ENCODE data around the gene XRCC5. TPM values are rescaled to one million over a fixed set of nuclear protein-coding genes. Genes with fewer than 3 reads are reported as not detected.

XRCC5 gene
- total and polyA plus RNA-seq, 2 of the 8 experiments (the other 6 are each of a cell fraction or from before 2014, with no cell fraction given) = 308 to 644 TPM

- H3K4me3 ChIP-seq (ENCODE audit: extremely low read depth in 1 of 4, insufficient read depth in 2 of 4, low read depth in 3 of 4, low read length in 4 of 4) = no peak overlapping the region
- H3K9ac ChIP-seq (replicated peaks in 1 of 4; ENCODE audit: extremely low read depth in 1 of 4, low read depth in 3 of 4, low read length in 3 of 4) = no peak overlapping the region
- TF ChIP-seq ATF2 (IDR thresholded peaks at IDR 0.05; ENCODE audit: low read length) (no peak), E2F6 (IDR thresholded peaks at IDR 0.05) (no peak), POLR2AphosphoS5 (IDR thresholded peaks at IDR 0.05; ENCODE audit: low read depth, low read length) (peak; percentile 18; the same call in 1 of the 2 replicates), TBP (IDR thresholded peaks at IDR 0.05; ENCODE audit: low read depth, low read length) (no peak), RAD21 (IDR thresholded peaks at IDR 0.05 in 1 of 2, conservative IDR thresholded peaks at IDR 0.05 in 1 of 2; ENCODE audit: low read depth in 2 of 2, low read length in 2 of 2) (no peak), SAP30 (IDR thresholded peaks at IDR 0.05; ENCODE audit: insufficient read depth, insufficient replicate concordance, low read length) (no peak), CREB1 (IDR thresholded peaks at IDR 0.05) (no peak)
- 94% methylated on average over 4 of the region's 4 CpGs; no CpG with 5 or more reads in 1 of the 2 experiments for WGBS, 2 experiments (ENCODE audit: extremely low coverage in 1 of 2, insufficient coverage in 1 of 2, insufficient read length in 1 of 2, insufficient replicate concordance in 2 of 2, low coverage in 1 of 2, low lambda C conversion rate in 2 of 2, missing lambda C conversion rate in 1 of 2)
- no peak overlapping the region for H2BK15ac ChIP-seq (ENCODE audit: low read length)
- ChIA-PET CTCF (ENCODE audit: partially characterized antibody) (interaction anchor here (0.8 to 3.8 kb wide), 5 partner anchors 9 to 50 kb away, joined by 3 to 18 read pairs (median 6); partner anchors contain the start of gene XRCC5), POLR2A (ENCODE audit: partially characterized antibody) (interaction anchor here (0.5 to 12.0 kb wide), 9 partner anchors 9 to 292 kb away, joined by 3 to 101 read pairs (median 4); partner anchors contain the start of gene XRCC5)
- no peak overlapping the region for H2BK5ac ChIP-seq (ENCODE audit: low read depth, low read length)
- no peak overlapping the region for H3K4me2 ChIP-seq (ENCODE audit: insufficient read depth in 1 of 2, low read depth in 2 of 2, low read length in 2 of 2)
- peaks cover 7% of the 10 kb centered on the region; the same call in 1 of the 2 replicates for H3K79me1 ChIP-seq (ENCODE audit: low read depth, low read length)
- no peak overlapping the region for H4K91ac ChIP-seq (replicated peaks; ENCODE audit: insufficient read length, low read length)
- H3K36me3 ChIP-seq (ENCODE audit: control insufficient read depth in 2 of 4, insufficient read depth in 4 of 4, low read length in 3 of 4) = peaks cover 53 to 95% (median 77%) of the 10 kb centered on the region in 4 experiments
- H3K56ac ChIP-seq (replicated peaks; ENCODE audit: insufficient read length, low read depth, low read length) = no peak overlapping the region
- DNase-seq (ENCODE audit: low read depth in 1 of 2, low spot score in 2 of 2) (no peak), FAIRE-seq (no peak)
- peaks cover 0 to 4% of the 10 kb centered on the region in 2 experiments for H4K20me1 ChIP-seq (replicated peaks in 1 of 2; ENCODE audit: control insufficient read depth in 1 of 2, insufficient read depth in 2 of 2, low read length in 2 of 2)
- H2BK20ac ChIP-seq (ENCODE audit: low read length) = no peak overlapping the region
- no peak overlapping the region for H2AK5ac ChIP-seq (ENCODE audit: low read depth, low read length)
- no peak overlapping the region for H3K27ac ChIP-seq (ENCODE audit: low read depth, low read length)
- no peak overlapping the region for H2BK12ac ChIP-seq (ENCODE audit: low read depth, low read length)
- no peak overlapping the region for H4K5ac ChIP-seq (ENCODE audit: insufficient read length, low read depth, low read length)
- H3K4ac ChIP-seq (replicated peaks; ENCODE audit: insufficient read length, low read depth, low read length) = no peak overlapping the region
- no peak overlapping the region for H2BK120ac ChIP-seq (replicated peaks; ENCODE audit: low read depth, low read length)
- H3K23me2 ChIP-seq (ENCODE audit: low read depth, low read length) = no peaks in the 10 kb centered on the region
- no peak overlapping the region for H2AFZ ChIP-seq (ENCODE audit: low read length)
- no peak overlapping the region for H3K23ac ChIP-seq (ENCODE audit: insufficient read length)
- H3K27me3 ChIP-seq (replicated peaks in 1 of 4; ENCODE audit: control insufficient read depth in 3 of 4, extremely low read depth in 1 of 4, insufficient read depth in 3 of 4, low read length in 3 of 4) = no peaks in the 10 kb centered on the region
- H4K8ac ChIP-seq (ENCODE audit: extremely low read depth, insufficient read depth, low read length) = no peak overlapping the region
- H3K18ac ChIP-seq (ENCODE audit: extremely low read depth, low read length) = no peak overlapping the region
- H3K4me1 ChIP-seq (replicated peaks in 1 of 4; ENCODE audit: control insufficient read depth in 3 of 4, insufficient read depth in 4 of 4, low read length in 3 of 4) = peaks cover 0 to 13% (median 10%) of the 10 kb centered on the region in 4 experiments; a peak in 5 of 7 replicates
- H3K79me2 ChIP-seq (ENCODE audit: control insufficient read depth in 1 of 2, insufficient read depth in 2 of 2, low read length in 2 of 2) = peaks cover 10 to 82% of the 10 kb centered on the region in 2 experiments; a peak in 3 of 4 replicates
- no peak overlapping the region for H3K14ac ChIP-seq (ENCODE audit: insufficient read length)
- no peaks in the 10 kb centered on the region for H3K9me3 ChIP-seq (ENCODE audit: insufficient read depth in 2 of 2, low read depth in 1 of 2, low read length in 1 of 2)
Measured at GRCh38 chr2:216117561-216118340, 8.6 kb downstream of the XRCC5 start.

Data from H1 (cell line).